ENCODE measurements around the gene MGAT4C.

- TF ChIP-seq CTCF (conservative IDR thresholded peaks at IDR 0.05; ENCODE audit: low read depth, low read length) (no peak), EZH2 (IDR thresholded peaks at IDR 0.05; ENCODE audit: borderline replicate concordance, low read depth, low read length, poor library complexity, severe bottlenecking) (no peak)
Observed at GRCh38 chr12:86229772-86230171, 26.4 kb downstream of the MGAT4C start.
